Neutrophil (primary cell): Measurements from ENCODE around the gene LGR6.

Experiments used
- H3K27ac ChIP-seq: fragments of 200-600 bp; sonication (generic); 2 replicates; pipeline ENCODE4 v1.5.1; 2016; ENCODE audit warnings: mild to moderate bottlenecking, moderate library complexity
- H3K27me3 ChIP-seq: fragments of 200-600 bp; sonication (generic); 2 replicates; pipeline ENCODE4 v1.6.0; 2016; ENCODE audit warnings: mild to moderate bottlenecking
- H3K36me3 ChIP-seq: fragments of 200-600 bp; sonication (generic); 2 replicates; pipeline ENCODE4 v1.5.1; 2017
- H3K4me1 ChIP-seq, 2 experiments: fragments of 200-600 bp in 1 of 2; sonication (generic) in 1 of 2; 1 replicate in 1 of 2; 2 replicates in 1 of 2; pipeline versions ENCODE4 v1.5.1 to v1.6.1; 2013 to 2016; ENCODE audit warnings: low read depth in 1 of 2, low read length in 1 of 2, mild to moderate bottlenecking in 1 of 2, moderate library complexity in 1 of 2; ENCODE audit not compliant: control insufficient read depth in 1 of 2, insufficient read depth in 1 of 2
- H3K4me3 ChIP-seq, 2 experiments: fragments of 200-600 bp in 1 of 2; sonication (generic) in 1 of 2; 1 replicate in 1 of 2; 2 replicates in 1 of 2; pipeline ENCODE4 v1.5.1; 2013 to 2016; ENCODE audit warnings: low read depth in 1 of 2, low read length in 1 of 2, mild to moderate bottlenecking in 1 of 2, moderate library complexity in 1 of 2
- H3K9me3 ChIP-seq: fragments of 200-600 bp; sonication (generic); 2 replicates; pipeline ENCODE4 v1.5.1; 2016
- CTCF ChIP-seq: fragments of 200-600 bp; sonication (generic); IDR thresholded peaks from 2 replicates; pipeline ENCODE4 v1.5.1; 2016; ENCODE audit warnings: antibody characterized with exemption

Gene LGR6

GRCh38 chr1:202146993-202147392, 46.6 kb upstream of the LGR6 start:
- Histone ChIP-seq H3K9me3 (no peaks in the 10 kb centered on the region), H3K4me3 (no peak overlapping the region), H3K4me1 (peaks cover 23 to 24% of the 10 kb centered on the region in 2 experiments), H3K36me3 (peaks cover 53% of the 10 kb centered on the region), H3K27me3 (no peaks in the 10 kb centered on the region), H3K27ac (no peak overlapping the region)
- TF ChIP-seq CTCF: no peak

GRCh38 chr1:202148391-202148790, 45.2 kb upstream of the LGR6 start:
- TF ChIP-seq CTCF: no peak
- H3K27ac ChIP-seq: no peak overlapping the region
- H3K4me3 ChIP-seq: no peak overlapping the region
- H3K27me3 ChIP-seq: no peaks in the 10 kb centered on the region
- no peaks in the 10 kb centered on the region for H3K9me3 ChIP-seq
- peaks cover 67% of the 10 kb centered on the region for H3K36me3 ChIP-seq
- peaks cover 9 to 10% of the 10 kb centered on the region in 2 experiments for H3K4me1 ChIP-seq

GRCh38 chr1:202149566-202149965, 44.0 kb upstream of the LGR6 start:
- Histone ChIP-seq H3K36me3 (peaks cover 78% of the 10 kb centered on the region), H3K9me3 (no peaks in the 10 kb centered on the region), H3K4me1 (peaks cover 16 to 18% of the 10 kb centered on the region in 2 experiments), H3K27me3 (no peaks in the 10 kb centered on the region), H3K27ac (no peak overlapping the region), H3K4me3 (no peak overlapping the region)
- no peak for TF ChIP-seq CTCF

GRCh38 chr1:202150187-202150586, 43.4 kb upstream of the LGR6 start:
- H3K36me3 ChIP-seq: peaks cover 80% of the 10 kb centered on the region
- no peak for TF ChIP-seq CTCF
- no peaks in the 10 kb centered on the region for H3K27me3 ChIP-seq
- H3K27ac ChIP-seq: no peak overlapping the region
- no peak overlapping the region for H3K4me3 ChIP-seq
- H3K9me3 ChIP-seq: no peaks in the 10 kb centered on the region
- H3K4me1 ChIP-seq: peaks cover 16 to 19% of the 10 kb centered on the region in 2 experiments

GRCh38 chr1:202150602-202151001, 43.0 kb upstream of the LGR6 start:
- H3K4me1 ChIP-seq: peaks cover 16 to 19% of the 10 kb centered on the region in 2 experiments
- H3K4me3 ChIP-seq: no peak overlapping the region
- H3K27me3 ChIP-seq: no peaks in the 10 kb centered on the region
- TF ChIP-seq CTCF: no peak
- no peaks in the 10 kb centered on the region for H3K9me3 ChIP-seq
- peaks cover 80% of the 10 kb centered on the region for H3K36me3 ChIP-seq
- H3K27ac ChIP-seq: no peak overlapping the region

- peaks cover 80% of the 10 kb centered on the region for H3K36me3 ChIP-seq
Measured at GRCh38 chr1:202151045-202151444, 42.6 kb upstream of the LGR6 start.

More at GRCh38 chr1:202151045-202151444, 42.6 kb upstream of the LGR6 start:
- Histone ChIP-seq H3K4me3 (no peak overlapping the region), H3K9me3 (no peaks in the 10 kb centered on the region), H3K27me3 (no peaks in the 10 kb centered on the region), H3K4me1 (peaks cover 20 to 23% of the 10 kb centered on the region in 2 experiments), H3K27ac (no peak overlapping the region)
- no peak for TF ChIP-seq CTCF
